Gastrocnemius medialis (tissue), 4 donors: ENCODE data around the gene NACAD.

Source experiments
- POLR2A ChIP-seq, 2 donors: fragments of 450-650 bp; IDR thresholded peaks; one replicate each; pipeline ENCODE4 v1.6.1; 2017; ENCODE audit warnings: antibody characterized with exemption in 2 of 2, mild to moderate bottlenecking in 2 of 2, moderate library complexity in 2 of 2
- TF ChIP-seq, protein P1 (sequence below), 5 experiments: fragments of 450-650 bp in 3 of 5; fragments of 200-600 bp in 2 of 5; sonication (generic) in 2 of 5; IDR thresholded peaks in 4 of 5; conservative IDR thresholded peaks in 1 of 5; 1 replicate in 4 of 5; 2 replicates in 1 of 5; pipeline ENCODE4 v1.5.1; 2016 to 2019; ENCODE audit warnings: antibody characterized with exemption in 5 of 5, mild to moderate bottlenecking in 3 of 5, moderate library complexity in 3 of 5

DNA sequence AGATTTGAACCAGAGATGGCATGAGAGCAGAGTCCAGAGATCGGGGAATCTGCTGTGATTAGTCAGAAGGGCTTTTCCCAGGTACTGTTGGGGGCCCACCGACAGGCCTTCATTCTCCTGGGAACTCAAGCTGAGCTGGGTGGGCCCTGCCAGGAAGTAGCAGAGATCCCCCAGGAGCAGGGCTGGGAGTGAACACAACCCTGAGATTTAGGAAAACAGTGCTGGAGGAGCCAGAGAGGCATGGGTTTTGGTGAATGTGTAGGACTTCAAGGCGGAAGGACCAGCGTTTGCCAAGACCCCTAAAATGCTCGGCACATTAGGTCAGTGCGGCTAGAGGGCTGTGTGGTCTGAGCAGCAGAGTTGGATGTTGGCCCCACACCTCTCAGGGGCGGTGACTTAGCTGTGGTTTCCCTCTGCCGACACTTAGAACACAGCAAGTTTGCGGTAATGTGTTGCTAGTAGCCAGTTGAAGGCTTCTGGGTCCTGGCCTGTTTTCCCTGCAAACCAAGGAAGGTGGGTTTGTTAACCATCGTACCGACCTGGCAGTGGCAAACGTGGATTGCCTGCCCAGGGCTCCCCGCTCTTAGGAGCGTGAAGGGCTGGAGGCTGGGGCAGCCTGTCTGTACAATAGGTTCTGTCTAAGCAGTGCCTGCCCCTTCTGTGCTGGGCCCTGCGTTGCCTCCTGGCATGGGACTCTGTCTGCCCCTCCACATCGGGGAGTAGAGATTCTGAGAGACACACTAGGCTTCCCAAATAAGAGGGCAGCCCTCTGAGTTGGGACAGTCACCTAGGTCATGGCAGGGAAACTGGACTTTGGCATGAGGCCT is 14.0 kb downstream of the NACAD start:
- TF ChIP-seq, protein P1, sequence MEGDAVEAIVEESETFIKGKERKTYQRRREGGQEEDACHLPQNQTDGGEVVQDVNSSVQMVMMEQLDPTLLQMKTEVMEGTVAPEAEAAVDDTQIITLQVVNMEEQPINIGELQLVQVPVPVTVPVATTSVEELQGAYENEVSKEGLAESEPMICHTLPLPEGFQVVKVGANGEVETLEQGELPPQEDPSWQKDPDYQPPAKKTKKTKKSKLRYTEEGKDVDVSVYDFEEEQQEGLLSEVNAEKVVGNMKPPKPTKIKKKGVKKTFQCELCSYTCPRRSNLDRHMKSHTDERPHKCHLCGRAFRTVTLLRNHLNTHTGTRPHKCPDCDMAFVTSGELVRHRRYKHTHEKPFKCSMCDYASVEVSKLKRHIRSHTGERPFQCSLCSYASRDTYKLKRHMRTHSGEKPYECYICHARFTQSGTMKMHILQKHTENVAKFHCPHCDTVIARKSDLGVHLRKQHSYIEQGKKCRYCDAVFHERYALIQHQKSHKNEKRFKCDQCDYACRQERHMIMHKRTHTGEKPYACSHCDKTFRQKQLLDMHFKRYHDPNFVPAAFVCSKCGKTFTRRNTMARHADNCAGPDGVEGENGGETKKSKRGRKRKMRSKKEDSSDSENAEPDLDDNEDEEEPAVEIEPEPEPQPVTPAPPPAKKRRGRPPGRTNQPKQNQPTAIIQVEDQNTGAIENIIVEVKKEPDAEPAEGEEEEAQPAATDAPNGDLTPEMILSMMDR (IDR thresholded peaks at IDR 0.05 in 4 of 5, conservative IDR thresholded peaks at IDR 0.05 in 1 of 5), result no peak
- TF ChIP-seq POLR2A (IDR thresholded peaks at IDR 0.05), result no peak
